Heart right ventricle (tissue), 16 donors: Measurements from ENCODE around the gene OR10H5. TPM values are rescaled to one million over a fixed set of nuclear protein-coding genes. Genes with fewer than 3 reads are reported as not detected.
"Not testable (repeated sequence)": the region's sequence is repeated elsewhere in the genome, so short reads cannot be mapped to it uniquely, and the experiment has no call there.

ENCODE experiments used
- ATAC-seq, 8 donors: fragments of 200-7000 bp; cut with Tn5 transposase; one replicate each; pipeline ENCODE4 v1.9.1; 2020; ENCODE audit warnings: mild to moderate bottlenecking in 8 of 8, moderate library complexity in 8 of 8, moderate number of reproducible peaks in 1 of 8
- DNase-seq, 2 donors: peaks; one replicate each; pipeline ENCODE4 v3.0.0-alpha.2; 2020
- H3K27ac ChIP-seq, 10 donors: fragments of 200-600 bp; sonication (generic) in 2 of 10; one replicate each; pipeline versions ENCODE4 v1.5.0 to v1.8.0; 2020 to 2022; ENCODE audit warnings: mild to moderate bottlenecking in 3 of 10
- H3K27me3 ChIP-seq, 7 donors: fragments of 200-600 bp; one replicate each; pipeline ENCODE4 v1.8.0; 2021 to 2022; ENCODE audit warnings: mild to moderate bottlenecking in 2 of 7
- H3K36me3 ChIP-seq, 9 donors: fragments of 200-600 bp; sonication (generic) in 1 of 9; one replicate each; pipeline versions ENCODE4 v1.5.0 to v1.8.0; 2020 to 2022; ENCODE audit warnings: mild to moderate bottlenecking in 2 of 9
- H3K4me1 ChIP-seq, 9 donors: fragments of 200-600 bp; sonication (generic) in 1 of 9; one replicate each; pipeline versions ENCODE4 v1.5.0 to v1.8.0; 2020 to 2022; ENCODE audit warnings: mild to moderate bottlenecking in 4 of 9
- H3K4me3 ChIP-seq, 10 donors: fragments of 200-600 bp; sonication (generic) in 2 of 10; one replicate each; pipeline versions ENCODE4 v1.5.0 to v1.8.0; 2020 to 2022; ENCODE audit warnings: mild to moderate bottlenecking in 7 of 10, moderate library complexity in 2 of 10
- H3K9me3 ChIP-seq, 11 donors: fragments of 200-600 bp in 10 of 11; sonication (generic) in 2 of 11; one replicate each; pipeline versions ENCODE4 v1.5.0 to v1.8.0; 2013 to 2022; ENCODE audit warnings: mild to moderate bottlenecking in 2 of 11, control low read depth in 1 of 11, moderate library complexity in 1 of 11
- CTCF ChIP-seq, 9 donors: fragments of 200-600 bp; sonication (generic) in 2 of 9; IDR thresholded peaks; one replicate each; pipeline versions ENCODE4 v1.5.0 to v1.8.0; 2021 to 2022; ENCODE audit warnings: antibody characterized with exemption in 9 of 9, mild to moderate bottlenecking in 5 of 9, moderate library complexity in 1 of 9
- WGBS, 2 donors: extraction: QIAGEN DNeasy Blood & Tissue Kit; methylation state at CpG; one replicate each; pipeline ENCODE4 v1.1.7; 2013; ENCODE audit warnings: inconsistent platforms in 1 of 2; 5-methylcytosine and 5-hydroxymethylcytosine counted together
- intact Hi-C, 10 donors: fragments of 100-400 bp; cut with DNase I; formaldehyde crosslinking; loops; one replicate each; pipeline versions ENCODE4 v1.11.1 to v1.14.2; 2022
- polyA plus RNA-seq, 2 donors: library from polyadenylated mRNA; stranded (reverse); fragments of 200-250 nt; gene quantifications; one replicate each; pipeline ENCODE4 v1.2.3, GENCODE V29; 2013
- total RNA-seq, 10 donors: library from RNA; stranded (reverse); fragmentation: NEBNext Ultra II Directional in 3 of 10; extraction: Animal tissue kit (Norgen Biotek cat#: 25700) in 3 of 10; gene quantifications; one replicate each; pipeline versions ENCODE4 v1.2.1 to v1.2.4, GENCODE V29; 2021 to 2023
- donor health status: Arrhythmogenic right ventricular cardiomyopathy.
- donor health status: ischemic (EF 13 %, LVEDD 7.1; RV severe dilation, severe dysfunction).
- donor health status: healthy with polysubstance abuse.
- donor health status: DM: no; HTN: yes; CAD: no.
- donor health status: DM: no; HTN: no; CAD: no.
- donor health status: ischemic (EF 25% LVEDD 6.9; RV normal size, moderate dysfunction).
- donor health status: ischemic (EF 25% LVEDD 5.7; RV mildly dilated, moderate dysfunction).
- donor health status: healthy.
- donor health status: DM: yes; HTN: yes; CAD: no.
- donor health status: Ischemic cardiomyopathy.
- donor health status: ischemic (EF 35%, LVEDD 5.7; RV mildly dilated, moderate dysfunction).
- donor health status: nonischemic (EF 11% LVEDD 7.7; RV severe dilation, severe dysfunction).
- donor health status: DM: yes; HTN: yes; CAD: no.
- donor health status: PGD.
- donor health status: ischemic (EF 29% LVEDD 5.4; RV normal size, mild dysfunction).
- donor health status: nonischemic (EF 23%, LVEDD 6.1; RV moderate dilation, normal function).

OR10H5 gene
- total and polyA plus RNA-seq, 12 donors, result not detected

DNA sequence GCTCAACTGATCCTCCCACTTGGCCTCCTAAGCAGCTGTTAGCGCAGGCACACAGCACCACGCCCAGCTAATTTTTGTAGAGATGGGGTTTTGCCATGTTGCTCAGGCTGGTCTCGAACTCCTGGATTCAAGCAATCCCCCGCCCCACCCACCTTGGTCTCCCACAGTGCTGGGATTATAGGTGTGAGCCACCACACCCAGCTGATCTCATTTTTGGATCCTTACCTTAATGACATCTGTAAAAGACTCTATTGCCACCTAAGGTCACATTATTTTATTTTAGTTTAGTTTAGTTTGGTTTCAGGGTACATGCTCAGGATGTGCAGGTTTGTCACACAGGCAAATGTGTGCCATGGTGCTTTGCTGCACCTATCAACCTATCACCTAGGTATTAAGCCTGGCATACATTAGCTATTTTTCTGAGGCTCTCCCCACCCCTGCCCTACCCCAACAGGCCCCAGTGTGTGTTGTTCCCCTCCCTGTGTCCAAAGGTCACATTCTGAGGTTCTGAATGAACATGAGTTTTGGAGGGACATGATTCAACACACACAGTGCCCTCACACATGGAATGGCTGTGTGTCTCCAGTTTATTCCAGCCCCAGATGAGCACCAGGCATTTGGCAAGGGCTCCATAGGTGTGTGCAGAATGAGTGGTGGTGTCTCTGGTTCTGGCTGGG is 1.3 kb downstream of the OR10H5 start:
- WGBS, 2 donors, result 64 to 76% methylated on average over 4 of the region's 4 CpGs
- no peak for TF ChIP-seq CTCF (IDR thresholded peaks at IDR 0.05)
- no peak for ATAC-seq

GRCh38 chr19:15790096-15790495 is 2.6 kb downstream of the OR10H5 start:
- no peak overlapping the region for H3K4me3 ChIP-seq
- H3K27me3 ChIP-seq, result peaks cover 0 to 23% (median 0%) of the 10 kb centered on the region in 7 donors
- intact Hi-C loops, result no loop called here
- DNase-seq (no peak), ATAC-seq (no peak)
- 67 to 68% methylated on average over 6 of the region's 6 CpGs for WGBS, 2 donors
- no peaks in the 10 kb centered on the region for H3K4me1 ChIP-seq
- H3K27ac ChIP-seq, result no peak overlapping the region
- H3K36me3 ChIP-seq, result no peaks in the 10 kb centered on the region
- H3K9me3 ChIP-seq, result no peaks in the 10 kb centered on the region
- TF ChIP-seq CTCF (IDR thresholded peaks at IDR 0.05), result no peak

More for the DNA sequence above, 1.3 kb downstream of the OR10H5 start:
- no peaks in the 10 kb centered on the region for H3K9me3 ChIP-seq
- H3K4me3 ChIP-seq, result no peak overlapping the region
- H3K27ac ChIP-seq, result no peak overlapping the region
- peaks cover 0 to 23% (median 0%) of the 10 kb centered on the region in 7 donors for H3K27me3 ChIP-seq
- intact Hi-C loops, result no loop called here
- no peaks in the 10 kb centered on the region for H3K4me1 ChIP-seq
- H3K36me3 ChIP-seq, result no peaks in the 10 kb centered on the region
- DNase-seq, result no peak

DNA sequence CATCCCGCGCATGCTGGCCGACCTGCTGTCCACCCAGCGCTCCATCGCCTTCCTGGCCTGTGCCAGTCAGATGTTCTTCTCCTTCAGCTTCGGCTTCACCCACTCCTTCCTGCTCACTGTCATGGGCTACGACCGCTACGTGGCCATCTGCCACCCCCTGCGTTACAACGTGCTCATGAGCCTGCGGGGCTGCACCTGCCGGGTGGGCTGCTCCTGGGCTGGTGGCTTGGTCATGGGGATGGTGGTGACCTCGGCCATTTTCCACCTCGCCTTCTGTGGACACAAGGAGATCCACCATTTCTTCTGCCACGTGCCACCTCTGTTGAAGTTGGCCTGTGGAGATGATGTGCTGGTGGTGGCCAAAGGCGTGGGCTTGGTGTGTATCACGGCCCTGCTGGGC is 6.8 kb downstream of the OR10H5 start:
- ATAC-seq, H3K9me3 ChIP-seq, H3K4me3 ChIP-seq, intact Hi-C loops, H3K36me3 ChIP-seq, H3K27ac ChIP-seq, H3K4me1 ChIP-seq, DNase-seq: not testable (repeated sequence)
- 89 to 94% methylated on average over 18 of the region's 18 CpGs for WGBS, 2 donors
- peaks cover 0 to 23% (median 0%) of the 10 kb centered on the region in 7 donors for H3K27me3 ChIP-seq

GRCh38 chr19:15810335-15810734 is 22.9 kb downstream of the OR10H5 start:
- TF ChIP-seq CTCF (IDR thresholded peaks at IDR 0.05), result peak in 8 of 9 donors; percentile 29 to 64 (median 50)
- intact Hi-C loops, result loop anchor here in 8 of 10 donors (2.0 to 10.0 kb wide), 5 partner anchors 176 to 183 kb away; no protein-coding TSS in a partner anchor
- Histone ChIP-seq H3K4me3 (no peak overlapping the region), H3K27ac (no peak overlapping the region), H3K4me1 (peaks cover 0 to 6% (median 0%) of the 10 kb centered on the region in 9 donors), H3K9me3 (no peaks in the 10 kb centered on the region), H3K27me3 (peaks cover 0 to 42% (median 25%) of the 10 kb centered on the region in 7 donors), H3K36me3 (no peaks in the 10 kb centered on the region)
- ATAC-seq (peak in 1 of 8 donors; percentile 42), DNase-seq (peak in 1 of 2 donors; percentile 7)
- WGBS, 2 donors, result 34 to 62% methylated on average over 7 of the region's 7 CpGs

DNA sequence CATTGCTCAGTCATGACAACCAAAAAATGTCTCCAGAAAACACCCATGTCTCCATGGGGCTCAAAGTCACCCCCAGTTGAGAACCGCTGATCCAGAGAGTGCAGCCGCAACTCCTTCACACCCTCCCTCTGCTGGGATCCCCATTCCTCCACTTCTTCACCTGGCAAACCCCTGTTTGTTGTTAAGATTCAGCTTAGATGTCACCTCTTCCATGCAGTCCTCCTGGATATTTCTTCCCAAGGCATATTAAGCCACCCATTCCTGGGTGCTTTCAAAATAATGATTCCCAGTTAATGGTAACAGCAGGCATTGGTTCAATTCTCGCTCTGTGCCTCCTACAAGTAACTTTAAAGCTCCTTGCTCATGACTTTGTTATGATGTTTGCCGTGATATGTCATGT is 24.0 kb downstream of the OR10H5 start:
- Histone ChIP-seq H3K27me3 (peaks cover 0 to 47% (median 34%) of the 10 kb centered on the region in 7 donors), H3K9me3 (no peaks in the 10 kb centered on the region), H3K4me1 (peaks cover 0 to 6% (median 0%) of the 10 kb centered on the region in 9 donors), H3K27ac (no peak overlapping the region), H3K36me3 (no peaks in the 10 kb centered on the region), H3K4me3 (no peak overlapping the region)
- ATAC-seq (no peak), DNase-seq (no peak)
- no peak for TF ChIP-seq CTCF (IDR thresholded peaks at IDR 0.05)
- 76% methylated on average over 4 of the region's 4 CpGs for WGBS, 2 donors
- intact Hi-C loops, result loop anchor here in 8 of 10 donors (2.0 to 10.0 kb wide), 5 partner anchors 177 to 184 kb away; no protein-coding TSS in a partner anchor
